Middle frontal gyrus (tissue), 1 donor: ENCODE measurements around the gene PKM.
"Not testable (repeated sequence)": the region's sequence is repeated elsewhere in the genome, so short reads cannot be mapped to it uniquely, and the experiment has no call there.

ENCODE experiments used
- DNase-seq: peaks from one replicate; pipeline ENCODE4 v3.0.0-alpha.2; 2015; ENCODE audit warnings: low spot score; ENCODE audit errors: extremely low spot score

The PKM gene

DNA sequence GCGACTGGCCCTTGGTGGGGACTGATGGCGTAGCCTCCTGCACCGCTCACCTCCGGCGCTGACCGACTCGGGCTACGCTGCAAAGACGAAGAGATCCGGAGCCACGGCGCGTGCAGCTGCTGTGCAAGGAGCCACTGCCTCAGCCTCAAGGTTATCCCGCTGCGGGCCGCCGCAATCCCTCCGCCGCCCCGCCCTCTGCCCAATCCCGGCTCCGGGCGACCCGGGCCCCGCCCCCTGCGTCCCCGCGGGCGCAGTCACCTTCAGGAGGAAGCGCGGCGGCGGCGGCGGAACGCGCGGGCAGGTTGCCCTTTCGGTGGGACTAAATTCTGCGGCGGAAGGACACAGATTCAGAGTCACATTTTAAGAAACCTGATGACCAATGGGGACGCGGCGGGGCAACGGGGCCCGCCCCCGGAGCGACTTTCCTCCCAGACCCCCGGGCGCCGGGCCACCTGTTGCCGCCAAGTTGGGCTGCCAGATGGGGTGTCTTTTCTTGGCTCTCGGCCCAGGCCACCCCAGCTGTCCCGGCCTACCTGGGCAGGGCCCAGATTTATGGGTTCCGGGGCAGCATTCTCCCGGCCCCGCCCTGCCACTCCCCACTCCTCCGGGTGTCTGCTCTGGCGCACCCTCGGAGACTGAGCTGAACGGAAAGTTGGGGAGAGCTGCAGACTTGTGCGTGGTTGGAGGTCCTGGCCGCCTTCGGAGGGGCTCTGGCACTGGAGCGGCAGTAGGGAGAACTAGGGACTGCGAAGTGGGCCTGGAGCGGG lies at the start of gene PKM:
Gene PKM, minus strand, starts transcription at position 125 of the 767 bp plus-strand sequence. CDS start 12,093 bp downstream, outside the sequence.
- peak; percentile 78 for DNase-seq

DNA sequence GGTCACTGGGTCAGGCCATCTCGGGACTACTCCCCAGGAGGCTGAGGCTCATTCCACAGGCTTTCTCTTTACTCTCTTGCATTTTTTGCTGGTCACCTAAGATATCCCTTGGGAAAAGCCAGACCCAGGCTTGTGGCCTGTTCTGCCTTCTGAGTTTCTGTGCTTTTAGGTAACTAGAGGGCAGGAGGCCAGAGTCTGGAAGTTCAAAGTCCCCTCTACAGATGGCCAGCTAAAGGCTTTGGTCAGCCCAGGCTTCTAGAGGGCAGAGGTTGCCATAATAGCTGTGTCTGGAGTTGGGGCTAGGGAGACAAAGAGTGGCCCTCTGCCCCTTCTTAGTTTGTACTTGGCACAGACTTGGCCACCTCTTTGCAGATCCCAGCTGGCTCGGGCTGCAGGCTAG lies 49.8 kb upstream of the PKM start:
- no peak for DNase-seq

DNA sequence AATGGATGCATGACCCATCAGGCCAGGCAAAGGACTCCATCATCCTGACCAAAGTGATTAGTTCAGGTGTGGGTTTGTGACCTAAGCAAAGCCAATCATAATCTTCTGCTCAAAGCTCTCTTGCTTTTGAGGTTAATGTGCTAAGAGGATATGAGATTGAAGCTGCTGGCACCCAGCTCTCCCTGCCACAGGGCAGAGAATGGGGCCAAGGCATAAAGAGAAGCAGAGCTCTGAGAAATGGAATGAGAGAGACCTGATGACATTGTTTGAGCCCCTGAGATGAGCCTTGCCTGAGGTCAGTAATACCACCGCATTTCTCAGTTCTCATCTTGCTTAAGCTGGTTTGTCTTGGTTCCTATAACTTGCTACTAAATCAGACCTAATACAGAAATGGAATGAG lies 47.7 kb upstream of the PKM start:
- DNase-seq: no peak

- DNase-seq: no peak
Observed at GRCh38 chr15:72276326-72276700, 45.3 kb upstream of the PKM start.

GRCh38 chr15:72275635-72276325 lies 44.8 kb upstream of the PKM start:
- not testable (repeated sequence) for DNase-seq

DNA sequence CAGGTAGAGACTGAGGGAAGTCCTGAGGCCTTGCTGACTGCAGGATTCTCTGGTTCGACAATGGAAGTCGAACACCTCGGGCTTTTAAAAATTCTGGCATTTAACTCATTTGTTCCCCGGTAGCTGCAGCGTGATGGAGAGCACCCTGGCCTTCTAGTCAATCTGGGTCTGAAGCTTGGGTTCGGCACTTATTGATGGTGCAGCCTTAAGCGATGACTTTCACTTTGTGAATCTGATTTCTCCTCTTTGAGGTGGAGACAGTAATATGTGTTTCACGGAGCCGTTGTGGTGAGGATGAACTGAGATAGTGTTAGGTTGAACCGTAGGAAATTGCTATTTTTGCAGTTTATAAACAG lies 42.0 kb upstream of the PKM start:
- DNase-seq: no peak

- DNase-seq: peak; percentile 95
Observed at GRCh38 chr15:72272213-72272996, 41.4 kb upstream of the PKM start, which contains the start of gene PARP6. Gene PARP6 (minus strand): TSS chr15:72272554. CDS start chr15:72267477, 5,077 bp downstream.

- no peak for DNase-seq
Observed at GRCh38 chr15:72271895-72272212, 40.9 kb upstream of the PKM start.

GRCh38 chr15:72271221-72271620 lies 40.2 kb upstream of the PKM start:
- DNase-seq: no peak

GRCh38 chr15:72269739-72270138 lies 38.7 kb upstream of the PKM start:
- no peak for DNase-seq

DNA sequence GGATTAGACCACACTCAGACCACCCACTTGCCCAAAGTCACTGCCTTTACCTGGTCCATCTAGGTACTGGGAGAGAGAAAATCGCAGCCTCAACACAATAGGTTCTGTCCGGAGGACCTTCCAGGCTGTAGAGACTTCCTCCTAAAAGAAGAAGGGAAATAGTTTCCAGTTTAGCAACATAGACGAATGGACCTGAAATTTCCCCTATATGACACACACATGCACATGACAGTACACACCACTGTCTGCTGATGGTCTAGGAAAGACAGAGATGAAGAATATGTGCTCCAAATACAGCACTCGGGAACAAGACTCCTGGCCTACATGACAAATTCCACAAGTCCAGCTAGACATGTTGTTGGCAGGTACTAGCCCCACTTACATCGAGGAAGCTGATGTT lies 34.0 kb upstream of the PKM start:
- no peak for DNase-seq

DNA sequence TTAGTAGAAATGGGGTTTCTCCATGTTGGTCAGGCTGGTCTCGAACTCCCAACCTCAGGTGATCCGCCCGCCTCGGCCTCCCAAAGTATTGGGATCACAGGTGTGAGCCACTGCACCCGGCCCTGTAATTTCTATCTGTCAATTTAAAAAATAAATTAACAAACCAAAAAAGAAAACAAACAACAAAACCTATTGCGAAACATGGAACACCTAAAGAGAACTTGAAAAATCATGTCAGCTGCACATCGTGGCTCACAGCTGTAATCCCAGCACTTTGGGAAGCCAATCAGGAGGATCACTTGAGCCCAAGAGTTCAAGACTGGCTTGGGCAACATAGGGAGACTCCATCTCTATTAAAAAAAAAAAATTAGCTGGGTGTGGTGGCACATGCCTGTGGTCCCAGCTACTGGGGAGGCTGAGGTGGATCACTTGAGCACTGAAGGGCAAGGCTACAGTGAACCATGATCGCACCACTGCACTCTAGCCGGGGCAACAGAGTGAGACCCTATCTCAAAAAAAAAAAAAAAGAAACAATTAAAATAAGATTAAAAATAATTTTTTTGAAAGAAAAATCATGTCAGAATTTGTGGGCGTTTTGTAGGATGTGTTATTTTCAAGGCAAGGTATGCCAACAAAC lies 21.8 kb upstream of the PKM start:
- no peak for DNase-seq

- DNase-seq: no peak
Observed at GRCh38 chr15:72249142-72249810, 18.3 kb upstream of the PKM start.

- DNase-seq: no peak
Observed at GRCh38 chr15:72248514-72248913, 17.5 kb upstream of the PKM start.

- DNase-seq: no peak
Observed at GRCh38 chr15:72242775-72243370, 11.9 kb upstream of the PKM start.

GRCh38 chr15:72239652-72240051 lies 8.7 kb upstream of the PKM start:
- DNase-seq: no peak

DNA sequence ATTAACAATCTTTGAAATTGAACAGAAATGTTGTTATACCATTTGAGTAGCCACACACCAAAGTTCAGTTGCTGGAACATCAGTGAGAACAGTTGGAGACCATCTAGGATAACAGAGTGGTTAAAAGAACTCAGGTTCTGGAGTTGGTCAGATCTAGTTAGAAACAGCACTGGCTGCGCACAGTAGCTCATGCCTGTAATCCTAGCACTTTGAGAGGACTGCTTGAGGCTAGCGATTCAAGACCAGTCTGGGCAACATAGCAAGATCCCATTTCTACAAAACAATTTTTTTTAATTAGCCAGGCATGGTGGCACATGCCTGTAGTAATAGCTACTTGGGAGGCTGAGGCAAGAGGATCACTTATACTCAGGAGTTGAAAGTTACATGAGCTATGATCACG lies 7.6 kb upstream of the PKM start:
- DNase-seq: no peak

GRCh38 chr15:72237853-72238224 lies 6.8 kb upstream of the PKM start:
- DNase-seq: no peak

DNA sequence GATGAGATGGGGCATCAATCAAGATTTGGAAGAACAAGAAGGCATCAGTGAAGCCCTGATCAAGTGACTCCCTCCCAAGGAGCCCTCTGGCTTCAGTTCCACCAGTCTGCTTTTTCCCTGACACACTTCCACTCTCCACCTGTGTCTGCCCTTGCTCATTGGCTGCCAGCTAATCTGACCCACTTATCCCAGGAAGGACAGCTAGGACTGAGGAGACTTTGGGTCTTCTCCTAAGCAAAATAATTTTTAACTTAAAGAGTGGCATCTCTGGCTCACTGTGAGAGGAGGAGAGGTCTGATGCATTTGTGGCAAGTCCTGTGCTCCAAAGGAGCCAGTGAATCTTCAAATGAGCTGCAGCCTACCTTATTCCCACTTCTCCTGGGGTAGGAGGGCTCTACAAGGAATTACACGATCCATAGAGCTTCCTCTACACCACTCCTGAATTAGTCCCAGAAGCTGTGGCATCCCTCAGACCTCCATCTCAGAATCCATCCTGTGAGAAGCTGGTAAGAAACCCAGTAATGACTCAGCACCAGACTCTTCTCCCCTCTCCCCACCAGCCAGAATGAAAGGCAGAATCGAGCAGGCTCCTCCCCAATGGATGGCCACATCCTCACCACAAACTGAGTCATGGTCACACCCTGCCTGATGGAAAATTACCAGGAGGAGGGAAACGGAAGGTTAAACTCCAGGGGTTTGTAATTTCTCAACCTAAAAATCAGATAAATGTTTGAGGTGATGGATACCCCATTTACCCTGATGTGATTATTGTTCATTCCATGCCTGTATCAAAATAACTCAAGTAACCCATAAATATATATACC lies 6.3 kb upstream of the PKM start:
- no peak for DNase-seq

- DNase-seq: no peak
Observed at GRCh38 chr15:72236381-72237003, 5.5 kb upstream of the PKM start.
